ENCODE results near the gene PRKCQ. TPM values are rescaled to one million over a fixed set of nuclear protein-coding genes. Genes with fewer than 3 reads are reported as not detected.

PRKCQ gene
- total RNA-seq, 1 donor from 2014 or later: 2.1 TPM

DNA sequence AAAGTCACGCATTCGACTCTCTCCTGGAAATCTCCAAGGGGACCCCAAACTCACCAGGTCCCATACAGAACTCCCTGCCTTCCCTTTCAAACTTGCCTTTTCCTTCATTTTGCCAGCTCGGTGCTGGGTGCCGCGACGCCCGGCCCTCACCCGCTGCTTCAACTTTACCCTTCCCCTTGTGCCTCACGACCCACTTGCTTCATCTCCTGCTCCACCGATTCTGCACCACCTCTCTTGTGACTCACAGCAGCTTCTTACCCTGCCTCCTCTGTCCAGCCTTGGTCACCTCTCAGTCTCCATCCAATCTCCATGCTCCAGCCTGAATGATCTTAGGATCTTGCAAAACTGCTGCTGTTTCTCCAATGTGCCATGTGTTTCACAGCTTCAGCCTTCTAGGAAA lies 59.9 kb downstream of the PRKCQ start:
- no peak for DNase-seq (ENCODE audit: low read depth)
- Histone ChIP-seq H3K4me2 (ENCODE audit: low read length) (no peak overlapping the region), H3K36me3 (ENCODE audit: insufficient read depth, low read length) (no peaks in the 10 kb centered on the region), H3K27me3 (ENCODE audit: insufficient read depth, low read length) (peaks cover 2% of the 10 kb centered on the region), H3K4me1 (ENCODE audit: insufficient read depth, low read length) (no peaks in the 10 kb centered on the region), H4K20me1 (ENCODE audit: insufficient read depth, low read length) (no peaks in the 10 kb centered on the region), H3K79me2 (ENCODE audit: insufficient read depth, low read length) (no peaks in the 10 kb centered on the region), H3K27ac (ENCODE audit: low read depth, low read length) (no peak overlapping the region), H3K9ac (ENCODE audit: low read length) (no peak overlapping the region), H2AFZ (ENCODE audit: low read depth, low read length) (no peak overlapping the region), H3K9me3 (ENCODE audit: insufficient read depth, low read depth, low read length) (no peaks in the 10 kb centered on the region), H3K4me3 (ENCODE audit: insufficient read depth, low read depth, low read length) (no peak overlapping the region)
- FAIRE-seq: no peak
- H3K27me3 Mint-ChIP-seq (ENCODE audit: low read depth, unreplicated experiment): peaks cover 5% of the 10 kb centered on the region
- H3K36me3 Mint-ChIP-seq (ENCODE audit: low read depth, unreplicated experiment): no peaks in the 10 kb centered on the region
- H3K27ac Mint-ChIP-seq (ENCODE audit: unreplicated experiment): no peak overlapping the region
- peaks cover 11% of the 10 kb centered on the region for H3K4me1 Mint-ChIP-seq (ENCODE audit: low read depth, unreplicated experiment)
- no peak overlapping the region for H3K4me3 Mint-ChIP-seq (ENCODE audit: unreplicated experiment)
- no peak for TF ChIP-seq EZH2 (IDR thresholded peaks at IDR 0.05; ENCODE audit: insufficient read depth, low read length)
- no peak for TF ChIP-seq CTCF (IDR thresholded peaks at IDR 0.05; ENCODE audit: insufficient read depth, low read depth, low read length)
- peaks cover 3% of the 10 kb centered on the region for H3K9me3 Mint-ChIP-seq (ENCODE audit: unreplicated experiment)

- H3K4me2 ChIP-seq (ENCODE audit: low read length): no peak overlapping the region
Observed at GRCh38 chr10:6518791-6519429, 61.2 kb downstream of the PRKCQ start.

More at GRCh38 chr10:6518791-6519429, 61.2 kb downstream of the PRKCQ start:
- no peak for FAIRE-seq
- Mint-ChIP-seq H3K4me1 (ENCODE audit: low read depth, unreplicated experiment) (peaks cover 11% of the 10 kb centered on the region), H3K27ac (ENCODE audit: unreplicated experiment) (no peak overlapping the region), H3K9me3 (ENCODE audit: unreplicated experiment) (peaks cover 3% of the 10 kb centered on the region), H3K36me3 (ENCODE audit: low read depth, unreplicated experiment) (no peaks in the 10 kb centered on the region), H3K27me3 (ENCODE audit: low read depth, unreplicated experiment) (peaks cover 5% of the 10 kb centered on the region), H3K4me3 (ENCODE audit: unreplicated experiment) (no peak overlapping the region)
- Histone ChIP-seq H3K36me3 (ENCODE audit: insufficient read depth, low read length) (no peaks in the 10 kb centered on the region), H3K4me3 (ENCODE audit: insufficient read depth, low read depth, low read length) (no peak overlapping the region), H2AFZ (ENCODE audit: low read depth, low read length) (no peak overlapping the region), H4K20me1 (ENCODE audit: insufficient read depth, low read length) (no peaks in the 10 kb centered on the region), H3K4me1 (ENCODE audit: insufficient read depth, low read length) (no peaks in the 10 kb centered on the region), H3K27me3 (ENCODE audit: insufficient read depth, low read length) (no peaks in the 10 kb centered on the region), H3K9ac (ENCODE audit: low read length) (no peak overlapping the region), H3K9me3 (ENCODE audit: insufficient read depth, low read depth, low read length) (no peaks in the 10 kb centered on the region), H3K79me2 (ENCODE audit: insufficient read depth, low read length) (no peaks in the 10 kb centered on the region), H3K27ac (ENCODE audit: low read depth, low read length) (no peak overlapping the region)
- TF ChIP-seq CTCF (IDR thresholded peaks at IDR 0.05; ENCODE audit: insufficient read depth, low read depth, low read length) (no peak), EZH2 (IDR thresholded peaks at IDR 0.05; ENCODE audit: insufficient read depth, low read length) (no peak)
- no peak for DNase-seq (ENCODE audit: low read depth)
